ENCODE measurements around the gene C1orf174. TPM values are rescaled to one million over a fixed set of nuclear protein-coding genes. Genes with fewer than 3 reads are reported as not detected.

Gene C1orf174
- total RNA-seq, 4 donors from 2014 or later, result 20.1 to 37.1 (median 31.4) TPM

DNA sequence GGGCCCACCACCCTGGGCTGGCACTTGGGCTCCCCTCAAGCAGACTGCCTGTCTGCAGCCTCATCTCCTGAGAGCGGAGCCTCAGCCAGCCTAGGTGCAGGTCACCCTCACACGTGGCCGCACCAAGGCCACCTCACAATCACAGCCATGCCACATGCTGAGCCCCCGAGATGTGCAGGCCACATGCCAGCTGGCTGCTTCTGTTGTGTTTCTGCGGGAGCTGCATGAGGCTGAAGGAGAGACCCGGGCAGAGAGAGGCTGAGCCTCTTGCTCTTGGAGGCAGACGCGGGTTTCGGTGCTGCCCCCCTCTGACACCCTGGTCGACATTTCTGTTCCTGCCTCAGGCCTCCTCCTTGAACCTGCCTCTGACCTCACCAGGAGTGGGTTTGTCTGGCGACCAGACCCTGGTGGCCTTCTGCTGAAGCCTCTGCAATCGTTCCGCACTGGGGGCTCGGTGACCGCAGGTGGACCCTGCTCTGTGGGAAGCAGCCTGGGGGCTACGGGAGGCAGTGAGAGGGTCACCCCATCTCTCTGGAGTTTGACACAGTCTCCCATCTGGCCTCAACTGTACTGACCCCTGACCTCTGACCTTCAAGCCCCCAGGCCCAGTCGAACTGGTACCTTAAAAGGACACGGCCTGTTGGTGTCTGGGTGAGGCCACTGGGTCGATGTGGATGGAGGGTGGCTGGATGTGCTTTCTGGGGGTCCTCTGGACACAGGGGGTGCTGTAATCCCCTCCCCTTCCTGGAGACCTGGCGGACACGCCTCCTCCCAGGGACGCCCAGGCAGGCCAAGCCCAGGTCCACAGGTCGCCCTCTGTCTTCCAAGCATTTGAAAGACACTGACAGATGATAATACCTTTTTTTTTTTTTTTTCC, 13.0 kb upstream of the C1orf174 start:
- H3K9me3 ChIP-seq, result no peaks in the 10 kb centered on the region
- no peaks in the 10 kb centered on the region for H3K4me1 ChIP-seq
- no peak overlapping the region for H3K27ac ChIP-seq
- no peak overlapping the region for H3K4me3 ChIP-seq
- TF ChIP-seq, protein P1, sequence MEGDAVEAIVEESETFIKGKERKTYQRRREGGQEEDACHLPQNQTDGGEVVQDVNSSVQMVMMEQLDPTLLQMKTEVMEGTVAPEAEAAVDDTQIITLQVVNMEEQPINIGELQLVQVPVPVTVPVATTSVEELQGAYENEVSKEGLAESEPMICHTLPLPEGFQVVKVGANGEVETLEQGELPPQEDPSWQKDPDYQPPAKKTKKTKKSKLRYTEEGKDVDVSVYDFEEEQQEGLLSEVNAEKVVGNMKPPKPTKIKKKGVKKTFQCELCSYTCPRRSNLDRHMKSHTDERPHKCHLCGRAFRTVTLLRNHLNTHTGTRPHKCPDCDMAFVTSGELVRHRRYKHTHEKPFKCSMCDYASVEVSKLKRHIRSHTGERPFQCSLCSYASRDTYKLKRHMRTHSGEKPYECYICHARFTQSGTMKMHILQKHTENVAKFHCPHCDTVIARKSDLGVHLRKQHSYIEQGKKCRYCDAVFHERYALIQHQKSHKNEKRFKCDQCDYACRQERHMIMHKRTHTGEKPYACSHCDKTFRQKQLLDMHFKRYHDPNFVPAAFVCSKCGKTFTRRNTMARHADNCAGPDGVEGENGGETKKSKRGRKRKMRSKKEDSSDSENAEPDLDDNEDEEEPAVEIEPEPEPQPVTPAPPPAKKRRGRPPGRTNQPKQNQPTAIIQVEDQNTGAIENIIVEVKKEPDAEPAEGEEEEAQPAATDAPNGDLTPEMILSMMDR (IDR thresholded peaks at IDR 0.05), result no peak
- no peak for TF ChIP-seq POLR2A (IDR thresholded peaks at IDR 0.05)
- peak in 1 of 3 donors; percentile 45 for DNase-seq
- no peaks in the 10 kb centered on the region for H3K36me3 ChIP-seq
- no peaks in the 10 kb centered on the region for H3K27me3 ChIP-seq

DNA sequence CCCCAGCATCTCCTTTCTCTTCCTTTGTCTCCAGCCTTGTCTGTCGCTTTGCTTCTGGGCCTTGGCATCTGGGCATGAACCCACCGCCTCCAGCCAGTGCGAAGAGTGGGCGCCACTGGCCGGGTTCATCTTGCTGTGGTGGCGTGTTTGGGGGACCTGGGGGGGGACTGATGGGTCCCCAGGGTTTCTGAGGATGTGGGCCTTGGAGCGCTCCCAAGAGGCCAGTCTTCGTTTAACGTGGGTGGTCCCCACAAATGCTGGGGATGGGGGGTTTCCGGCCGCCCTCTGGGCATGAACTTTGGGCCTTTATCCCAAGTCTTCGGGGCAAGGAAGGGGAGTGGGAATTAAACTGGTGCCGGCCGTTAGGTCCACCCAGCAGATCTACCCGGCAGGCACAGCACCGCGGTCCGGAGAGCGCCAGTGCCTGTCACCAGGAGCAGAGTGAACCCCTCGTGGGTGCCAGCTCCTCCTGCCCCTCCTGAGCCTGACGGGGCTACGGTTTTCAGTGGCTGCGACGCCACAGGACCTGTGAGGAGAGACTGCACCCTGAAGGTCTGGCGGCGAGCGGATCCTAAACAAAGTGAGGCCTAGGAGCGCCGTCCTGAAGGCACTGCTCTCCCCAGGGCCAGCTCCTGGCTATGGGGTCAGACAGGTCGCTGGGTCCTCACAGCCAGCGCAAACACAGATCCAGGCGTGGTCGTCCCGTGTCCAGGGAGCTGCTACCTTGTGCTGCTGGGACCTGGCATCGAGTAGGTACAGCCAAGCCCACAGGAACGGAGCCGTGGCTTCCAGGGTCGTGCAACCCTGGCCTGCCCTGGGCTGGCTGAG, 12.1 kb upstream of the C1orf174 start:
- H3K27ac ChIP-seq, result no peak overlapping the region
- H3K27me3 ChIP-seq, result no peaks in the 10 kb centered on the region
- H3K4me3 ChIP-seq, result no peak overlapping the region
- H3K4me1 ChIP-seq, result no peaks in the 10 kb centered on the region
- TF ChIP-seq POLR2A (IDR thresholded peaks at IDR 0.05), result no peak
- TF ChIP-seq, protein P1 (IDR thresholded peaks at IDR 0.05), result no peak
- H3K36me3 ChIP-seq, result no peaks in the 10 kb centered on the region
- no peaks in the 10 kb centered on the region for H3K9me3 ChIP-seq
- DNase-seq, result peak in 1 of 3 donors; percentile 39

DNA sequence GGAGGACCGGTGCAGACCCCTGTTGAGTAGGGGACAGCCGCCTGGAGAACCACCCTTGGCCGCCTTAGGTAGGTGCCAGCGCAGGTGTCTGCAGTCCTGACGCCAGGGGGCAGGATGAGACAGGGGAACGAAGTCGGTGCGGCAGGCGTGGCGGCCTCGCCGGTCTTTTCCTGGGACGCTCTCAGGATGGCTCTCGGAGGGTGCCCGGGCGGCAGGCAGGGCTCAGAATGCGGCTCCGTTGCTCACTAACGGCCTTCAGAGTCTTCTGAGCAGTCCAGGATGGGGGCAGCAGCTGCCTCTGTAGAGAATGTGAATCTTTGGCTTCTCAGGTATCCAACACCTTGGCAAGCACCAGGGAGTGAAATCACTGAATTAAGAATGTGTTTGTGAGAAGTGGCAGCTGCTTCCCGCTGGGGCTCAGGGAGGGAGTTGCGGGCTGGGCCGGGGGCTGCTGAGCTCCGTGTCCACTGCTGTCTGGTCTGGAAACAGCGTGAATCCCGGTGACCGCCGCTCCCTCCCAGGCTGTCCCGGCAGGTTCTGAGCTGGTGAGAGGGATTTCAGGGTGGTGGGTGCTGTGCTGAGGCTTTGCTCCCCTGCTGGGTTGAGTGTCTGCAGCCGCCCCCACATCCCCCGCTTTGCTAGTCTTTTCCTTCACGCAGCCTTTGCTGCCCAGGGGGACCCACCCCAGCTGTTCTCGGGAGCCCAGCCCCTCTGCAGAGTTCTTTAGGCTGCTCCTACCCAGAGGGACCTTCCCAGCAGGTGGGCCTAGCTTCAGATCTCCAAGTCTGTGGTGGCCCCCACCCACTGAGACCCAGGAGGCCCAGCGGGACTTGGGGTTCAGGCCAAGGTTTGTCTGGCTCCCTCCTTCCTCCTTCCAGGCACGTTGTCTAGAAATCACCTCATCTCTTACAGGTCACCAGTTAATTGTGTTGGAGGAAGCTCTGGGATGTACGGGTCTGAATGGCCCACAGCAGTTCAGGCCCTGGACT, 11.1 kb upstream of the C1orf174 start:
- no peak overlapping the region for H3K27ac ChIP-seq
- no peaks in the 10 kb centered on the region for H3K27me3 ChIP-seq
- no peak overlapping the region for H3K4me3 ChIP-seq
- no peaks in the 10 kb centered on the region for H3K36me3 ChIP-seq
- no peaks in the 10 kb centered on the region for H3K4me1 ChIP-seq
- TF ChIP-seq, protein P1 (IDR thresholded peaks at IDR 0.05), result peak; percentile 46 to 78 (median 76)
- no peak for TF ChIP-seq POLR2A (IDR thresholded peaks at IDR 0.05)
- peak; percentile 80 to 90 (median 86) for DNase-seq
- H3K9me3 ChIP-seq, result no peaks in the 10 kb centered on the region

DNA sequence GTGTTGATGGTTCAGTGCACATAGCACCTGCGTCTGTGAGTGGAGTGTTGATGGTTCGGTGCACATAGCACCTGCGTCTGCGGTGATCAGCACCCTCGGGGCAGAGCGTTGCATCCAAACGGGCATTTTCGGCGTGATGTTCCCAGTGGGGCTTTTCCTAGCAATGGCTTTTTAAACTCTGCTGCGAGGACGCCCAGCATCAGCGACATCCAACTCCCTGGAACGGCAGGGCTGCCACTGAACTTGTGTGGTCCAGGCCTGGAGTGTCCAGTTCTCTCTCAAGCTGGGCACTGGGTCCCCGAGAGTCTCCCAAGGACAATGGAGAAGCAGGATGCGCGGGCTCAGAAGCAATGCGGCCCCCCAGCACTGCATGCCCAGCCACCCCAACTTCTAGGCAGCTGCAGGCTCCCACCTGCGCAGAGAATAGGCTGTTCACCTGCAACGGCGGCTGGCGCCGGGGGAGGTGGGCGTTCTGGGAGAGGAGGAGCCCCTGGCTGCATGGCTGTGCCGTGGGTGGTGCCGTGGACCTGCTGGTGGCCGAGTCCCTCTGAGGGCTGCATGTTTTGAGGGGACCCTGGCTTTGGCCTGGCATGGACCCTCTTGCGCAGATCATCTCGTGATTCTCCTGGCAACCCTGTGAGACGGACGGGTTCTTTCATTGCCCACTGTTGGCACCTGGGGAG, 10.1 kb upstream of the C1orf174 start:
- no peak for TF ChIP-seq POLR2A (IDR thresholded peaks at IDR 0.05)
- TF ChIP-seq, protein P1 (IDR thresholded peaks at IDR 0.05), result no peak
- Histone ChIP-seq H3K9me3 (no peaks in the 10 kb centered on the region), H3K27ac (no peak overlapping the region), H3K4me3 (no peak overlapping the region), H3K4me1 (no peaks in the 10 kb centered on the region), H3K36me3 (no peaks in the 10 kb centered on the region), H3K27me3 (no peaks in the 10 kb centered on the region)
- peak; percentile 34 to 55 (median 53) for DNase-seq
